GM19328 (cell line): Measurements from ENCODE around the gene POU2F1.
"Not testable (repeated sequence)": the region's sequence is repeated elsewhere in the genome, so short reads cannot be mapped to it uniquely, and the experiment has no call there.

Source experiments
- ATAC-seq: cut with Tn5 transposase; IDR thresholded peaks from one replicate; pipeline ENCODE4 v1.9.1; 2021; ENCODE audit warnings: mild to moderate bottlenecking, moderate library complexity; ENCODE audit not compliant: unreplicated experiment

The POU2F1 gene

DNA sequence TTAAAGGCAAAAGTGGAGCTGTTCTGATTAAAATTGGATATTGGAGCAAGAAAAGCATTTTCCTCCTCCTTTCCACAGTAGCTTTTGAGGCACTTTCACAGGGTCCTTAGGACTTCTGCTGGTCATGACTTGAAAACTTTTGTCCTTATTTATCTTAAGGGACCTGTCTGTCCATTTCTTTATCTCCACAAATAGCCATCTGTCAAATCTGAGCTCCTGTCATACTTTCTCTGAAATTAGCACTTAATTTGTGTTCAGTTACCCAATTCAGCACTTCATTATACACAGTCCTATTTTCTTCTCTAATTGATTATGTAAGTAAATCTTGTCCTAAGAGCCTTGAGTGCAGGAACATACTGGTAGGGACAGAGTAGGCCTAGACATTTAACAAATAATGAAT lies 9.8 kb downstream of the POU2F1 start:
- ATAC-seq: no peak

DNA sequence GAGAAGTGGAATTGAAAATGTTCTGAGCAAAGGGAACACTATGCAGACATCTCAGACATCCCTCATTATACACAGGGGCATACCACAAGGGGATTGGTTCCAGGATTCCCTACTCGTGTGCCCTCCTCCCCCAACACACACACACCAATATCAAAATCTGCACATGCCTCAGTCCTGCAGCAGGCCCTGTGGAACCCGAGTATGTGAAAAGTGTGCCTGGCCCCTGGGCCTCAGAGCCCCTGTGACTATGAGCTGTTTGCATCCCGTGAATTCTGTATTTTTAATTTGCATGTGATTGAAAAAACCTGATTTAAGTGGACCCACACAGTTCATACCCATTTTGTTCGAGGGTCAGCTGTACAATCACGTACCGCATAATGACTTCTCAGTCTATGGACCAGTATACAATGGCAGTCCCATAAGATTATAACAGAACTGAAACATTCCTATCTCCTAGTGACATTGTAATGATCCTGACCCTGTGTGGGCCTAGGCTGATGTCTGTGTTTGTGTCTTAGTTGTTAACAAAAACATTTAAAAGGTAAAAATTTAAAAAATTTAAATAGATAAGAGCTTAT lies 11.3 kb downstream of the POU2F1 start:
- ATAC-seq: no peak

DNA sequence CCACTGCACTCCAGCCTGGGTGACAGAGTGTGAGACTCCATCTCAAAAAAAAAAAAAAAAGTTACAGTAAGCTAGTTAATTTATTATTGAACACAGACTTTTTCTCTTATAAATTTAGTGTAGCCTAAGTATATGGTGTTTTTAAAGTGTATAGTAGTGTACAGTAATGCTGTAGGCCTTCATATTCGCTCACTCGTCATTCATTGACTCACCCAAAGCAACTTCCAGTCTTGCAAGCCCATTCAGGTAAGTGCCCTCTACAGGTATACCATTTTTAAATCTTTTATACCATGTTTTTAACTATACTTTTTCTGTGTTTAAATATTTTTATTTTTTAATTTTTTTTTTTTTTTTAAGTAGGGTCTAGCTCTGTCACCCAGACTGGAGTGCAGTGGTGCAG lies 12.1 kb downstream of the POU2F1 start:
- no peak for ATAC-seq

GRCh38 chr1:167233373-167233772 lies 12.7 kb downstream of the POU2F1 start:
- ATAC-seq: no peak

DNA sequence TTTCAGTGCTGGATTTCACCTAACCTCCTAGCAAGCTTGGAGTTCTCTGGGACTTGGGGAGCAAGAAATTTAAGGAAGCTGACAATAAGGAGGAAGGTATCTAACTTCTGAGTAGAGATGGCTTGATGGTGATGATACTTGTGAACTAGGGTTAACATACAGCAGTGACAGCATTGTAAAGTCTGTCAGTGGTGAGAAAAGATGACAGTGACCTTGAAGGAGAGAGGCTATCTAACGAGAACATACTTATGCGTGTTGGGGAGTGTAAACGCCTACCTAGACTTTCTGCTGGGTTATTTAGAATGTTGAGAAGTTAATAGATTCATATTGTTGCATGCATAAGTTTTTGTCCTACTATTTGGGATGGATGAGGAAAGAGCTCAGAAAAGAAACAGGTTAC lies 16.3 kb downstream of the POU2F1 start:
- no peak for ATAC-seq

- no peak for ATAC-seq
Observed at GRCh38 chr1:167238713-167239112, 18.0 kb downstream of the POU2F1 start.

- ATAC-seq: no peak
Observed at GRCh38 chr1:167239257-167239656, 18.6 kb downstream of the POU2F1 start.

DNA sequence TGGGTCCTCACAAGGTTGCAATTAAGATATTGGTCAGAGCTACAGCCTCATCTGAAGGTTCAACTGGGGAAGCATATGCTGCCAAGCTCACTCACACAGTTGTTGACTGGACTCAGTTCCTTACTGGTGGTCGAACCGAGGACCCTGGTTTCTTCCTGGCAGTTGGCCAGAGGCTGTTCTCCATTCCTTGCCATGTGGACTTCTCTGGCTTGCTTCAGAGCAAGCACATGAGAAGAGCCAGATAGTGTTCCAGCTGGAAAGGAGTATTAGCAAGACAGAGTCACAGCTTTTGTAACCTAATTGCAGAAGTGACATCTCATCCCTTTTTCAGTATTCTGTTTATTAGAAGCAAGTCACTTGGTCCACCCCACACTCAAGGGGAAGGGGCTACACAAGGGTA lies 23.6 kb downstream of the POU2F1 start:
- no peak for ATAC-seq

DNA sequence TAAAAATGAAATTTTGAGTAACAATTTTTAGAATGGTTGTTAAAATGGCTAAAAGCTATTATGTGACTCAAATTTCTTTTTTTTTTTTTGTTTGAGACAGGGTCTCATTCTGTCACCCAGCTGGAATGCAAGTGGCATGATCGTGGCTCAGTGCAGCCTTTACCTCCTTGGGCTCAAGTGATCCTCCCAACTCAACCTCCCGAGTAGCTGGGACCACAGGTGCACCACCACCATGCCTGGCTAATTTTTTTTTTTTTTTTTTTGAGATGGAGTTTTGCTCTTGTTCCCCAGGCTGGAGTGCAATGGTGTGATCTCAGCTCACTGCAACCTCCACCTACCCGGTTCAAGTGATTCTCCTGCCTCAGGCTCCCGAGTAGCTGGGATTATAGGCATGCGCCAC lies 24.5 kb downstream of the POU2F1 start:
- ATAC-seq: not testable (repeated sequence)

- ATAC-seq: no peak
Observed at GRCh38 chr1:167246971-167247370, 26.3 kb downstream of the POU2F1 start.

DNA sequence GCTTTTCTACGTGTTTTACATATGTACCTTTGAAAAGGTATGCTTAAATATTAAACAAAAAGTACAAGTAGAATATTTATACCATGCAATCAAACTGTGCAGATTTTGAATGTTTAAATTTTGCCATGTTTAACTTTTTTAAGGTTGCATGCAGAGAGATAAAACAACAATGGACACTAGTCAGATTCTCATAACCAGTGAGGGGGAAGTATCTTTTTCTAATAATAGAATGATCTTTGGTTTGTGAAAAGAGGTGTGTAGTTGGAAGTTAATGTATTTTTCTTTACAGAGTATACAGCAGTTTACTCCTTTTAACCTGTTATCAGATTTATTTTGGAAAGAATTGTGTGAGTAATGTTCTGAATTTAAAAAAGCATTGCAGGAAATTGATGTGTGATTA lies 27.1 kb downstream of the POU2F1 start:
- ATAC-seq: no peak

DNA sequence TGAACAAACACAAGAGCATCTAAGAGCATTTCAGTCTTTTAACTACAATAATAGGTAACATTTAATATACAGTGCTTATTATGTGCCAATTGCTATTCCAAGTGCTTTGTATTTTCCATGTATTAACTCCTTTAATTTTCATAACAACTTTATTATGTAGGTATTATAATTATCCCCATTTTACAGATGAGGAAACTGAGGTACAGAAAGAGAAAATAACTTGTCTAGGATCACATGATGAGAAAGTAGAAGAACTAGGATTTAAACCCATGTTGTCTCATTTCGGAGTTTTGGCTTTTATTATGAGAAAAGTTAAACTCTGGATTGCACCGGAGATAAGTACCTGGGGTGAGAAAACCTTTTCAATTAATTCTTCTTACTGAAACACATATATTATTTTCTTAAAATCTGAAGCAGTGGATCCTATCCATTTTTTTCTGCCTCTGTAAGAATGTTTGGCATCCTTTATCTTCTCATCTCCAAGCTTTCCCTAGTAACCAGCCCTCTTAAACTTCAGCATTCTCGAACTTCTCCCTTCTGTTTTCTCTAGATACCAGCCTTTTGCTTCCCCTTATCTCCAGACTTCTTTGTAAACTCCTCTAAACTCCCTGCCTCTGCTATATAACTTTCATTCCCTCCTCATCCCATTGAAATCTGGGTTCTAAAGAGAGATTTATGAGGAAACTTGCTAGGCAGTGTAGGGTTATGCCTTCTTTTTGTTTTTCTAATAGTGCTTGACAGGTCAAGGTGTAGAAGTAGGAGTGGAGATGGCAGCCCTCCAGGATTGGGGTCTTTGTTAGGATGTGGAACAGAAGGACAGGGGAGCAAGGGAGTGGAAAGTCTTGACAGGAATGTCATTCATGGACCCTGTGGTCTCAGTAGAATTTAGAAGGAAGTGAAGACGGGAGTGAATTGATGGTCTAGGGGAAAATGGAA lies 28.3 kb downstream of the POU2F1 start:
- ATAC-seq: no peak

- ATAC-seq: no peak
Observed at GRCh38 chr1:167249702-167250101, 29.0 kb downstream of the POU2F1 start.

- no peak for ATAC-seq
Observed at GRCh38 chr1:167250482-167250881, 29.8 kb downstream of the POU2F1 start.

GRCh38 chr1:167251472-167251871 lies 30.8 kb downstream of the POU2F1 start:
- no peak for ATAC-seq

- no peak for ATAC-seq
Observed at GRCh38 chr1:167252986-167253385, 32.3 kb downstream of the POU2F1 start.

DNA sequence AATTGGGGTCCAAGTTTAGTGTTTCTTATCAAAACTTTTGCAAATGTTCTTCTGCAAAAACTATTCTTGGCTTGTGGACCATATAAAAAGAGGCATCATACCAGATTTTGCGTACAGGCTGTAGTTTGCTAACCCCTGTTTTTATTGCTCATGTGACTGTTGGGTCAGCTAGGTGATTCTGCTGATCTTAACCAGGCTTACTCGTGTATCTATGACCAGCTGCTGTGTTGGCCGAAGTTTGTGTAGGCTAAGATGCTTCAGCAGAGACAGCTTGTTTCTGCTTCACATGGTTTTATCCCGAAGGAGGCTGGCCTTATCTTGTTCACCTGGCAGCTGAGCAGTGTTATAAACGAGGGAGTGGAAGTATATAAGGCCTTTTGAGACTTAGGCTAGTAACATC lies 38.2 kb downstream of the POU2F1 start:
- ATAC-seq: no peak

DNA sequence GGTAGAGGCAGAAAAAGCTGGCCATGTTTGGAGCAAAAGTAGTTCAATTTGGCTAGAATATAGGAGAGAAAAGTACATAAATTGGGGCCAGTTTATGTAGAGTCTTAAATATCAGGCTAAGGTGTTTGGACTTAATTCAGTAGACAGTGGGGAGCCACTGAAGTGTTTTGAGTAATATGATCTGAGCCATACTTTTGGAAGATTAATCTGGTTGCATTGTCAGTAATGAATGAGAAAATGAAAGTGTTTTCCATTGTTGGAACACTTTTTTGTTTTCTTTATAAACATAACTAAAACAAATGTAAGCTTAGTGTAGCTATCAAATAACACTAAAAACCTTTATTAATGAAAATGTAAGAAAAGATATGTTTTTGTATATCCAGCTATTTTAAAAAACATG lies 42.1 kb downstream of the POU2F1 start:
- no peak for ATAC-seq

DNA sequence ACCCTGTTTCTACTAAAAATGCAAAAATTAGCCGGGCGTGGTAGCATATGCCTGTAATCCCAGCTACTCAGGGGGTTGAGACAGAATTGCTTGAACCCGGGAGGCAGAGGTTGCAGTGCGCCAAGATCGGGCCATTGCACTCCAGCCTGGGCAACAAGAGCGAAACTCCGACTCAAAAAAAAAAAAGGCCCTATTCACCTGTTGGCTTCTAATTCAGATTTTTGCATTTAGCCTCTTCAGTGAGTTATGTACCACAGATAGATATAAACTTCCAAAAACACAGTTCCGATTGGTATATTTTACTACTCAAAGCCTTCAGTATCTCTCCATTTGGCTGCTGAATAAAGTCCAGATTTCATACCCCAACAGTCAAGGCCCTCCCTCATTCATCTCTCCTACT lies 42.7 kb downstream of the POU2F1 start:
- ATAC-seq: no peak

DNA sequence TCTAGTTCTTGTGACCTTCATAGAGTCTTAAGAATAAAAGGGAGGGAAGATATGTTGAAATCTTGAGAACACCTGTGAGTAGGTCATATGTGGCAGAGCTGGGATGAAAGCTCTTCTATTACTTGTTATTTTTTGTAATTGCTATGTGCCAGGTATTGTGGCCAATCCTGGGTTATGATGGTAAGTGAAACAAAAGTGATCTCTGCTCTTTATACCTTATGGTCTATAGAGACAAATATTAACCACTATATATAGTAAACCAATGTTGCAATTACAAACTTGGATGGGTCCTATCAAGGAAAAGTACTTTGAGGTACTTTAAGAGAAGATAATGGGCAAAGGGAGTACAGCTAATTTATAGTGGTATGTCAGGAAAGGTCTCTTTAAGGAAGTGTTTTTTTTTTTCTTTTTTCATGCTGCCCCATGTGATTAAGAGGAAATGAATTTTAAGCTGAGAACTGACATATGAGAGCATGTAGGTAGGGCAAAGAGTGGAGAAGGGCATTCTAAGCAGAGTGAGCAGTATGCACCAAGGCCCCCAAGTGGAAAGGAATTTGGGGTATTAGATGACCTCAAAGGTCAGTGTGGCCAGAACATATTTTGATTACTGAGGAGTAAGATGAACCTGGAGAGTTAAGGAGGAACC lies 43.3 kb downstream of the POU2F1 start:
- ATAC-seq: no peak

DNA sequence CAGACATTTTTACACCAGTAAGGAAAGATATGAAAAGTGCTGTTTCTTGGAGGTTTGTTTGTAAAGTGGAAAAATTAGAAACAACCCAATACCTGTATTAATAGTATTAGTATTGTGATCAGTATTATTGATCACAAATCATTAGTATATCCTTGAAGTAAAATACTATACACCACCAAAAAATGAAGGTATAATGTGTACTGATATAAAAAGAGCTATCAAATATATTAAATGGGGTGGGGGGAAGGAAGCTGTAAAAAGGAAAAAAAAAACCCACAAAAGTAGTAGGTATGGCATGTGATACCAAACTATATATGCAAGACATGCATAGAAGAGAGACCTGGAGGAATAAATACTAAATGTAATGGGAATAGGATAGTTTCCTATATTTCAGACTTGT lies 46.3 kb downstream of the POU2F1 start:
- ATAC-seq: no peak

GRCh38 chr1:167268347-167268787 lies 47.7 kb downstream of the POU2F1 start:
- no peak for ATAC-seq
